Nephron (organoid): ENCODE data around the gene HPCAL1.

ENCODE experiments used
- H3K27ac Mint-ChIP-seq, 3 experiments: 2 replicates each; pipeline ENCODE4 v1.8.0; 2020; ENCODE audit warnings: mixed read lengths in 3 of 3, mild to moderate bottlenecking in 2 of 3, moderate library complexity in 1 of 3
- H3K27me3 Mint-ChIP-seq: 2 replicates; pipeline ENCODE4 v1.8.0; 2021; ENCODE audit warnings: low read depth, mild to moderate bottlenecking, moderate library complexity, mixed read lengths
- H3K36me3 Mint-ChIP-seq: 2 replicates; pipeline ENCODE4 v1.8.0; 2020; ENCODE audit warnings: low read depth, mixed read lengths
- H3K4me1 Mint-ChIP-seq: 2 replicates; pipeline ENCODE4 v1.8.0; 2020; ENCODE audit warnings: mixed read lengths
- H3K4me3 Mint-ChIP-seq, 3 experiments: 2 replicates each; pipeline ENCODE4 v1.8.0; 2020; ENCODE audit warnings: mild to moderate bottlenecking in 3 of 3, mixed read lengths in 3 of 3, moderate library complexity in 2 of 3
- H3K9me3 Mint-ChIP-seq: 2 replicates; pipeline ENCODE4 v1.8.0; 2020; ENCODE audit warnings: mixed read lengths
- CTCF ChIP-seq, 3 experiments: fragments of 200-600 bp; sonication (generic); IDR thresholded peaks; one replicate each; pipeline ENCODE4 v1.5.0; 2021; ENCODE audit warnings: antibody characterized with exemption in 3 of 3; ENCODE audit not compliant: unreplicated experiment in 3 of 3

Gene HPCAL1

GRCh38 chr2:10410823-10411437, 108.2 kb downstream of the HPCAL1 start:
- no peak for TF ChIP-seq CTCF (IDR thresholded peaks at IDR 0.05; ENCODE audit: unreplicated experiment in 3 of 3)
- peaks cover 56% of the 10 kb centered on the region for H3K4me1 Mint-ChIP-seq
- peak overlapping the region; percentile 77 to 87 (median 87) for H3K27ac Mint-ChIP-seq
- peak overlapping the region in 2 of 3 experiments; percentile 12 to 36 for H3K4me3 Mint-ChIP-seq
- H3K27me3 Mint-ChIP-seq: peaks cover 36% of the 10 kb centered on the region
- H3K36me3 Mint-ChIP-seq: no peaks in the 10 kb centered on the region
- no peaks in the 10 kb centered on the region for H3K9me3 Mint-ChIP-seq

GRCh38 chr2:10411557-10411956, 108.9 kb downstream of the HPCAL1 start:
- TF ChIP-seq CTCF (IDR thresholded peaks at IDR 0.05; ENCODE audit: unreplicated experiment in 3 of 3): no peak
- Mint-ChIP-seq H3K4me1 (peaks cover 55% of the 10 kb centered on the region), H3K27me3 (peaks cover 32% of the 10 kb centered on the region), H3K27ac (peak overlapping the region in 2 of 3 experiments; percentile 77 to 87), H3K9me3 (no peaks in the 10 kb centered on the region), H3K4me3 (no peak overlapping the region), H3K36me3 (no peaks in the 10 kb centered on the region)

- TF ChIP-seq CTCF (IDR thresholded peaks at IDR 0.05; ENCODE audit: unreplicated experiment in 3 of 3): no peak
- H3K4me3 Mint-ChIP-seq: no peak overlapping the region
- H3K27ac Mint-ChIP-seq: peak overlapping the region in 1 of 3 experiments; percentile 48
These were observed 109.7 kb downstream of the HPCAL1 start for GRCh38 chr2:10412380-10412779.

GRCh38 chr2:10413503-10413902, 110.8 kb downstream of the HPCAL1 start:
- no peak overlapping the region for H3K27ac Mint-ChIP-seq
- H3K9me3 Mint-ChIP-seq: no peaks in the 10 kb centered on the region
- no peak overlapping the region for H3K4me3 Mint-ChIP-seq
- H3K36me3 Mint-ChIP-seq: no peaks in the 10 kb centered on the region
- H3K27me3 Mint-ChIP-seq: peaks cover 16% of the 10 kb centered on the region
- peaks cover 39% of the 10 kb centered on the region for H3K4me1 Mint-ChIP-seq
- no peak for TF ChIP-seq CTCF (IDR thresholded peaks at IDR 0.05; ENCODE audit: unreplicated experiment in 3 of 3)

More at GRCh38 chr2:10412380-10412779, 109.7 kb downstream of the HPCAL1 start:
- Mint-ChIP-seq H3K4me1 (peaks cover 48% of the 10 kb centered on the region), H3K9me3 (no peaks in the 10 kb centered on the region), H3K36me3 (no peaks in the 10 kb centered on the region), H3K27me3 (peaks cover 24% of the 10 kb centered on the region)

- H3K36me3 Mint-ChIP-seq: no peaks in the 10 kb centered on the region
- peaks cover 34% of the 10 kb centered on the region for H3K4me1 Mint-ChIP-seq
- H3K27ac Mint-ChIP-seq: peak overlapping the region in 1 of 3 experiments; percentile 56
- TF ChIP-seq CTCF (IDR thresholded peaks at IDR 0.05; ENCODE audit: unreplicated experiment in 3 of 3): no peak
- H3K4me3 Mint-ChIP-seq: no peak overlapping the region
- H3K9me3 Mint-ChIP-seq: no peaks in the 10 kb centered on the region
- H3K27me3 Mint-ChIP-seq: peaks cover 15% of the 10 kb centered on the region
These were observed 111.3 kb downstream of the HPCAL1 start for GRCh38 chr2:10413991-10414451.

GRCh38 chr2:10414591-10414990, 111.9 kb downstream of the HPCAL1 start:
- no peaks in the 10 kb centered on the region for H3K36me3 Mint-ChIP-seq
- H3K4me3 Mint-ChIP-seq: no peak overlapping the region
- H3K9me3 Mint-ChIP-seq: no peaks in the 10 kb centered on the region
- H3K27ac Mint-ChIP-seq: peak overlapping the region in 1 of 3 experiments; percentile 56
- no peak for TF ChIP-seq CTCF (IDR thresholded peaks at IDR 0.05; ENCODE audit: unreplicated experiment in 3 of 3)
- peaks cover 30% of the 10 kb centered on the region for H3K4me1 Mint-ChIP-seq
- H3K27me3 Mint-ChIP-seq: peaks cover 13% of the 10 kb centered on the region
